C4-2B (cell line): ENCODE data around the gene DNAH14.

Experiments
- H3K27ac ChIP-seq: fragments of 450-650 bp; 2 replicates; pipeline ENCODE4 v1.5.1; 2017
- CTCF ChIP-seq: fragments of 450-650 bp; conservative IDR thresholded peaks from 2 replicates; pipeline ENCODE4 v1.5.1; 2017; ENCODE audit warnings: mild to moderate bottlenecking
- ZFX ChIP-seq: fragments of 450-650 bp; IDR thresholded peaks from 2 replicates; pipeline ENCODE4 v1.6.1; 2017

Gene DNAH14

GRCh38 chr1:225349826-225350225 lies 420.4 kb downstream of the DNAH14 start:
- H3K27ac ChIP-seq, result no peak overlapping the region
- TF ChIP-seq CTCF, result no peak
- TF ChIP-seq ZFX, result no peak

GRCh38 chr1:225350872-225351271 lies 421.4 kb downstream of the DNAH14 start:
- no peak for TF ChIP-seq ZFX
- no peak for TF ChIP-seq CTCF

GRCh38 chr1:225354906-225355305 lies 425.4 kb downstream of the DNAH14 start:
- TF ChIP-seq ZFX (no peak), CTCF (no peak)
- no peak overlapping the region for H3K27ac ChIP-seq

More at GRCh38 chr1:225350872-225351271, 421.4 kb downstream of the DNAH14 start:
- no peak overlapping the region for H3K27ac ChIP-seq

- no peak overlapping the region for H3K27ac ChIP-seq
- no peak for TF ChIP-seq ZFX
- no peak for TF ChIP-seq CTCF
Observed at GRCh38 chr1:225355863-225356262, 426.4 kb downstream of the DNAH14 start.

GRCh38 chr1:225360119-225360518 lies 430.6 kb downstream of the DNAH14 start:
- no peak overlapping the region for H3K27ac ChIP-seq
- TF ChIP-seq ZFX, result no peak
- TF ChIP-seq CTCF, result no peak

GRCh38 chr1:225361176-225361575 lies 431.7 kb downstream of the DNAH14 start:
- TF ChIP-seq CTCF (no peak), ZFX (no peak)
- no peak overlapping the region for H3K27ac ChIP-seq

GRCh38 chr1:225362805-225363204 lies 433.3 kb downstream of the DNAH14 start:
- TF ChIP-seq ZFX, result no peak
- no peak for TF ChIP-seq CTCF
- H3K27ac ChIP-seq, result no peak overlapping the region

GRCh38 chr1:225364439-225364838 lies 435.0 kb downstream of the DNAH14 start:
- no peak overlapping the region for H3K27ac ChIP-seq

More at GRCh38 chr1:225364439-225364838, 435.0 kb downstream of the DNAH14 start:
- TF ChIP-seq ZFX (no peak), CTCF (no peak)
